ENCODE results near the gene MCF2L. TPM values are rescaled to one million over a fixed set of nuclear protein-coding genes. Genes with fewer than 3 reads are reported as not detected.

MCF2L gene
- total RNA-seq, 1 donor from 2014 or later, result under 0.01 TPM

DNA sequence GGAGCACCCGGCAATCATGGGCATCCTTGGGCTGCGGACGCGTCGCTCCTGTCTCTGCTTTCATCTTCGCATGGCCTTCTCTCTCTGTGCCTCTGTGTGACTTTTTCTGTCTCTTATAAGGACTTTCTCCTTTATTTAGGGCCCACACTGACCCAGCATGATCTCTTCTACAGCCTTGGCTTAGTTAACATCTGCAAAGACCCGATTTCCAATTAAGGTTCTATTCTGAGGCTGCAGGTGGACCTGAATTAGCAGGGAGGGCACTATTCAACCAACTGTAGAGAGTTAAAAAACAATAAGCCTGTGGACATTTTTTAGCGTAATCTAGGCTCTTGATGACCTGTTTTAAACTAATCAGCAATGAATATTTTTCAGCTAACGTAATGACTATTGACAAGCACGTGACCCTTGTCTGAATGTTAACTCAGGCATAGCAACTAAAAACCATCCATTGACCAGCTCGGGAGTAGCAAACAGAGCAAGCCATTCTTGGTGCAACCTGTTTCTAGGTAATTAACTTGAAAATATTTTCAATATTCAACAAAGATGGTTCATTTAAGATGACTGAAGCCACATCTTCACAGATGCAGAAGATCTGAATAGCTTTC, 168.8 kb downstream of the MCF2L start:
- no peak overlapping the region for H3K4me3 ChIP-seq (ENCODE audit: low read depth, low read length)
- TF ChIP-seq CTCF (IDR thresholded peaks at IDR 0.05; ENCODE audit: insufficient read depth, low read length, severe bottlenecking), result no peak
- FAIRE-seq (no peak), DNase-seq (ENCODE audit: low read depth) (no peak)
- no peaks in the 10 kb centered on the region for H3K36me3 ChIP-seq (ENCODE audit: control insufficient read depth, insufficient read depth, low read length)
- H3K27me3 ChIP-seq (ENCODE audit: control insufficient read depth, insufficient read depth, low read length), result no peaks in the 10 kb centered on the region

GRCh38 chr13:113138792-113139551, 170.0 kb downstream of the MCF2L start:
- no peak overlapping the region for H3K4me3 ChIP-seq (ENCODE audit: low read depth, low read length)
- no peak for TF ChIP-seq CTCF (IDR thresholded peaks at IDR 0.05; ENCODE audit: insufficient read depth, low read length, severe bottlenecking)
- FAIRE-seq, result no peak
- no peaks in the 10 kb centered on the region for H3K27me3 ChIP-seq (ENCODE audit: control insufficient read depth, insufficient read depth, low read length)
- H3K36me3 ChIP-seq (ENCODE audit: control insufficient read depth, insufficient read depth, low read length), result no peaks in the 10 kb centered on the region
- no peak for DNase-seq (ENCODE audit: low read depth)

- no peak for TF ChIP-seq CTCF (IDR thresholded peaks at IDR 0.05; ENCODE audit: insufficient read depth, low read length, severe bottlenecking)
- Histone ChIP-seq H3K27me3 (ENCODE audit: control insufficient read depth, insufficient read depth, low read length) (no peaks in the 10 kb centered on the region), H3K4me3 (ENCODE audit: low read depth, low read length) (no peak overlapping the region), H3K36me3 (ENCODE audit: control insufficient read depth, insufficient read depth, low read length) (no peaks in the 10 kb centered on the region)
- FAIRE-seq, result no peak
- no peak for DNase-seq (ENCODE audit: low read depth)
Observed at GRCh38 chr13:113139577-113139976, 170.6 kb downstream of the MCF2L start.

- FAIRE-seq, result no peak
- DNase-seq (ENCODE audit: low read depth), result no peak
- H3K36me3 ChIP-seq (ENCODE audit: control insufficient read depth, insufficient read depth, low read length), result no peaks in the 10 kb centered on the region
- no peak for TF ChIP-seq CTCF (IDR thresholded peaks at IDR 0.05; ENCODE audit: insufficient read depth, low read length, severe bottlenecking)
- H3K27me3 ChIP-seq (ENCODE audit: control insufficient read depth, insufficient read depth, low read length), result no peaks in the 10 kb centered on the region
- no peak overlapping the region for H3K4me3 ChIP-seq (ENCODE audit: low read depth, low read length)
Observed at GRCh38 chr13:113140677-113141600, 171.9 kb downstream of the MCF2L start.

DNA sequence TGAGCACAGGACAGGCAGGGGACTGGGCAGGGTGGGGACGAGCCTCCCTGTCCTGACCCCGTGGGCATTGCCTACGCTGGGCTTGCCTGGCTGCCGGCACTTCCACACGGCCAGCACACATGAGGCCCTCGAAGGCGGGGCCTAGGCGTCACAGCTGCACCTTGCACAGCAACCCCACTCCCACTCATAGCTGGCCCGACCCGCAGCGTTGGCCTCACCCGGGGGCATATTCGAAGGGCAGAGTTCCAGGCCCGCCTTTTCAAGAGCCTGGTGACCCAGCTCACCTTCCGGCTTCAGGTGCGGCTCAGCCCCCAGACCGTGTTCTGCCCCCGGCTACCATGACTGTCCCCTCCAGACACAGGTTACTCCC, 172.6 kb downstream of the MCF2L start:
- TF ChIP-seq CTCF (IDR thresholded peaks at IDR 0.05; ENCODE audit: insufficient read depth, low read length, severe bottlenecking), result no peak
- DNase-seq (ENCODE audit: low read depth), result no peak
- Histone ChIP-seq H3K27me3 (ENCODE audit: control insufficient read depth, insufficient read depth, low read length) (no peaks in the 10 kb centered on the region), H3K4me3 (ENCODE audit: low read depth, low read length) (no peak overlapping the region), H3K36me3 (ENCODE audit: control insufficient read depth, insufficient read depth, low read length) (no peaks in the 10 kb centered on the region)
- no peak for FAIRE-seq
